Endothelial cell of umbilical vein (primary cell): Measurements from ENCODE around the gene TFF3. TPM values are rescaled to one million over a fixed set of nuclear protein-coding genes. Genes with fewer than 3 reads are reported as not detected.

Experiments used
- BruUV-seq: library from RNA; stranded (reverse); fragments of 400-500 nt; replicated peaks from 2 replicates; lab custom pipeline; 2021; lab: Mats Ljungman, UMichigan
- CTCF ChIA-PET: fragments of 300-600, 350-600 bp; sonication (Branson Sonifier 250); formaldehyde crosslinking; loops from one replicate; lab custom pipeline; 2021; ENCODE audit warnings: antibody characterized with exemption, inconsistent platforms; lab: Charles Lee
- POLR2A ChIA-PET: fragments of 300-600, 350-600 bp; sonication (Branson Sonifier 250); formaldehyde crosslinking; loops from one replicate; lab custom pipeline; 2021; ENCODE audit warnings: antibody characterized with exemption, inconsistent platforms; lab: Charles Lee
- DNase-seq: peaks from one replicate; pipeline ENCODE4 v3.0.0-alpha.2; 2011; ENCODE audit warnings: low read depth, low spot score
- FAIRE-seq: peaks from 2 replicates; lab custom pipeline; 2011; peaks lifted over from hg19 to GRCh38; lab: Jason Lieb, UNC
- H2AFZ ChIP-seq: 2 replicates; pipeline ENCODE4 v1.6.0; 2012; ENCODE audit warnings: low read depth, low read length, control low read depth, inconsistent platforms
- H3K27ac ChIP-seq: 2 replicates; pipeline ENCODE4 v1.5.1; 2011; ENCODE audit warnings: low read depth, mild to moderate bottlenecking, control low read depth, low read length, moderate library complexity; ENCODE audit not compliant: insufficient read depth
- H3K27me3 ChIP-seq, 2 experiments: 2 replicates each; pipeline versions ENCODE4 v1.6.0 to v1.6.1; 2011; ENCODE audit warnings: low read length in 2 of 2, mixed read lengths in 1 of 2; ENCODE audit not compliant: control insufficient read depth in 2 of 2, insufficient read depth in 2 of 2
- H3K36me3 ChIP-seq, 2 experiments: 2 replicates in 1 of 2; 3 replicates in 1 of 2; pipeline ENCODE4 v1.5.1; 2011; ENCODE audit warnings: low read length in 2 of 2, mild to moderate bottlenecking in 1 of 2, moderate library complexity in 1 of 2; ENCODE audit not compliant: control insufficient read depth in 2 of 2, insufficient read depth in 2 of 2; ENCODE audit errors: extremely low read depth in 1 of 2
- H3K4me1 ChIP-seq: 3 replicates; pipeline ENCODE4 v1.5.1; 2011; ENCODE audit warnings: mild to moderate bottlenecking, low read length; ENCODE audit not compliant: control insufficient read depth, insufficient read depth; ENCODE audit errors: extremely low read depth
- H3K4me2 ChIP-seq: 2 replicates; pipeline ENCODE4 v1.6.1; 2011; ENCODE audit warnings: low read length, control low read depth, mixed read lengths; ENCODE audit not compliant: insufficient read depth
- H3K4me3 ChIP-seq, 3 experiments: fragments of 200-600 bp in 1 of 3; sonication (generic), shearing (Covaris generic) in 1 of 3; replicated peaks in 1 of 3; 2 replicates each; pipeline ENCODE4 v1.5.1; 2011 to 2016; ENCODE audit warnings: control low read depth in 3 of 3, low read length in 3 of 3, mild to moderate bottlenecking in 2 of 3, inconsistent platforms in 1 of 3, low read depth in 1 of 3, moderate library complexity in 1 of 3; ENCODE audit not compliant: insufficient read depth in 1 of 3
- H3K79me2 ChIP-seq: 2 replicates; pipeline ENCODE4 v1.6.0; 2012; ENCODE audit warnings: low read length, inconsistent platforms; ENCODE audit not compliant: control insufficient read depth, insufficient read depth
- H3K9ac ChIP-seq: replicated peaks from 2 replicates; pipeline ENCODE3; 2011; ENCODE audit warnings: low read length, control low read depth; ENCODE audit not compliant: insufficient read depth; ENCODE audit errors: extremely low read depth
- H3K9me1 ChIP-seq: replicated peaks from 3 replicates; pipeline ENCODE4 v1.6.0; 2011; ENCODE audit warnings: mild to moderate bottlenecking, low read length; ENCODE audit not compliant: control insufficient read depth, insufficient read depth; ENCODE audit errors: extremely low read depth
- H3K9me3 ChIP-seq: replicated peaks from 2 replicates; pipeline ENCODE4 v1.5.1; 2012; ENCODE audit warnings: low read length, inconsistent platforms; ENCODE audit not compliant: control insufficient read depth, insufficient read depth
- H4K20me1 ChIP-seq: replicated peaks from 2 replicates; pipeline ENCODE3; 2011; ENCODE audit warnings: mild to moderate bottlenecking, low read length; ENCODE audit not compliant: control insufficient read depth, insufficient read depth; ENCODE audit errors: extremely low read depth
- CTCF ChIP-seq, 2 donors: IDR thresholded peaks; 1 replicate in 1 of 2; 2 replicates in 1 of 2; pipeline ENCODE4 v1.5.1; 2011; ENCODE audit warnings: low read length in 2 of 2, mild to moderate bottlenecking in 2 of 2, moderate library complexity in 2 of 2, control low read depth in 1 of 2, inconsistent platforms in 1 of 2, low read depth in 1 of 2; ENCODE audit not compliant: insufficient read depth in 1 of 2; ENCODE audit errors: extremely low read depth in 1 of 2
- EZH2 ChIP-seq: IDR thresholded peaks from 2 replicates; pipeline ENCODE4 v1.6.1; 2012; ENCODE audit warnings: borderline replicate concordance, low read depth, mild to moderate bottlenecking, moderate library complexity, low read length, inconsistent platforms; ENCODE audit not compliant: severe bottlenecking
- FOS ChIP-seq: IDR thresholded peaks from 2 replicates; pipeline ENCODE4 v1.6.1; 2011; ENCODE audit warnings: mild to moderate bottlenecking, low read length, moderate library complexity, borderline replicate concordance; ENCODE audit not compliant: insufficient read depth
- GATA2 ChIP-seq: IDR thresholded peaks from 2 replicates; pipeline ENCODE4 v1.7.0; 2011; ENCODE audit warnings: low read depth, mild to moderate bottlenecking, moderate library complexity, mixed read lengths, low read length; ENCODE audit not compliant: insufficient read length, insufficient read depth
- JUN ChIP-seq: IDR thresholded peaks from 2 replicates; pipeline ENCODE4 v1.6.1; 2011; ENCODE audit warnings: borderline replicate concordance, low read depth; ENCODE audit not compliant: insufficient read length, insufficient read depth
- MAX ChIP-seq: IDR thresholded peaks from 2 replicates; pipeline ENCODE4 v1.6.1; 2011; ENCODE audit not compliant: insufficient read depth, insufficient read length
- MYC ChIP-seq: IDR thresholded peaks from one replicate; pipeline ENCODE4 v1.6.1; 2011; ENCODE audit warnings: mild to moderate bottlenecking, low read depth, low read length
- POLR2A ChIP-seq: IDR thresholded peaks from 2 replicates; pipeline ENCODE4 v1.6.1; 2012; ENCODE audit warnings: low read depth, mild to moderate bottlenecking, control low read depth, low read length
- POLR2AphosphoS5 ChIP-seq: IDR thresholded peaks from 2 replicates; pipeline ENCODE4 v1.6.1; 2012; ENCODE audit warnings: low read depth, mild to moderate bottlenecking, control low read depth, low read length, moderate library complexity; ENCODE audit not compliant: insufficient read depth
- dilution Hi-C: fragments of 300-500 bp; cut with MboI; formaldehyde crosslinking; loops from one replicate; pipeline ENCODE4 v1.15.0; 2019; ENCODE audit warnings: low sequenced_read_pairs; ENCODE audit not compliant: extremely low pct_ligation_motif_present
- intact Hi-C: fragments of 100-400 bp; cut with micrococcal nuclease; formaldehyde crosslinking; loops from one replicate; pipeline ENCODE4 v1.10.0; 2022
- polyA plus RNA-seq, 4 experiments: library from polyadenylated mRNA; depleted of rRNA in 3 of 4; stranded (reverse) in 3 of 4; unstranded in 1 of 4; fragments of >200 nt; gene quantifications; 2 replicates each; pipeline versions ENCODE4 v1.2.1 to v1.2.3, GENCODE V29; 2011 to 2012; ENCODE audit warnings: missing spikeins in 1 of 4
- total RNA-seq: library from RNA; stranded (reverse); gene quantifications from 2 replicates; pipeline ENCODE4 v1.2.3, GENCODE V29; 2021

The TFF3 gene
- total and polyA plus RNA-seq, 2 donors (not counting 3 experiments of a cell fraction or from before 2014, with no cell fraction given): 0.93 to 1.8 TPM

- H3K9ac ChIP-seq: no peak overlapping the region
- no peaks in the 10 kb centered on the region for H3K36me3 ChIP-seq
- BruUV-seq: no TSS peak
- no peaks in the 10 kb centered on the region for H3K9me1 ChIP-seq
- H2AFZ ChIP-seq: no peak overlapping the region
- ChIA-PET CTCF (interaction anchor here (1.7 to 2.3 kb wide), 2 partner anchors 24 to 27 kb away, joined by 4 to 9 read pairs; no protein-coding TSS in a partner anchor), POLR2A (no interaction called here)
- no peak overlapping the region for H3K27ac ChIP-seq
- no peak overlapping the region for H3K4me2 ChIP-seq
- no peaks in the 10 kb centered on the region for H3K4me1 ChIP-seq
- intact Hi-C loops (no loop called here), dilution Hi-C loops (no loop called here)
- H4K20me1 ChIP-seq: no peaks in the 10 kb centered on the region
- no peaks in the 10 kb centered on the region for H3K79me2 ChIP-seq
- no peak for DNase-seq
- TF ChIP-seq MAX (no peak), MYC (no peak), POLR2AphosphoS5 (no peak), GATA2 (no peak), POLR2A (no peak), EZH2 (no peak), FOS (no peak), CTCF (IDR thresholded peaks at IDR 0.05; ENCODE audit: extremely low read depth in 1 of 2, insufficient read depth in 1 of 2, low read depth in 1 of 2, low read length in 2 of 2) (no peak), JUN (no peak)
- no peaks in the 10 kb centered on the region for H3K27me3 ChIP-seq
- no peak overlapping the region for H3K4me3 ChIP-seq
- no peak for FAIRE-seq
- H3K9me3 ChIP-seq: no peaks in the 10 kb centered on the region
Measured at GRCh38 chr21:42285569-42286245, 29.5 kb downstream of the TFF3 start.
